Breast epithelium (tissue), 4 donors: ENCODE results near the gene CCDC57. TPM values are rescaled to one million over a fixed set of nuclear protein-coding genes. Genes with fewer than 3 reads are reported as not detected.

ENCODE experiments used
- DNase-seq, 2 donors: peaks; one replicate each; pipeline ENCODE4 v3.0.0-alpha.2; 2019; ENCODE audit warnings: low spot score in 2 of 2
- H3K27ac ChIP-seq, 2 donors: fragments of 200-600 bp; sonication (generic) in 1 of 2; one replicate each; pipeline ENCODE4 v1.5.1; 2016 to 2019; ENCODE audit warnings: mild to moderate bottlenecking in 1 of 2
- H3K27me3 ChIP-seq, 2 donors: fragments of 200-600 bp; sonication (generic) in 1 of 2; one replicate each; pipeline versions ENCODE4 v1.5.1 to v1.6.0; 2017 to 2019; ENCODE audit warnings: control low read depth in 1 of 2, mild to moderate bottlenecking in 1 of 2
- H3K36me3 ChIP-seq: fragments of 200-600 bp; one replicate; pipeline ENCODE4 v1.5.1; 2019
- H3K4me1 ChIP-seq, 2 donors: fragments of 200-600 bp; sonication (generic); one replicate each; pipeline ENCODE4 v1.5.1; 2016 to 2019; ENCODE audit warnings: control low read depth in 1 of 2
- H3K4me3 ChIP-seq, 3 donors: fragments of 200-600 bp; sonication (generic); 1 replicate in 2 of 3; 2 replicates in 1 of 3; pipeline ENCODE4 v1.5.1; 2016 to 2019; ENCODE audit warnings: mild to moderate bottlenecking in 3 of 3, moderate library complexity in 2 of 3
- H3K9me3 ChIP-seq, 2 donors: fragments of 200-600 bp; sonication (generic) in 1 of 2; one replicate each; pipeline ENCODE4 v1.5.1; 2016 to 2019; ENCODE audit warnings: control low read depth in 1 of 2
- POLR2A ChIP-seq: fragments of 450-650 bp; IDR thresholded peaks from one replicate; pipeline ENCODE4 v1.6.1; 2016; ENCODE audit warnings: antibody characterized with exemption, mild to moderate bottlenecking, moderate library complexity
- POLR2AphosphoS5 ChIP-seq, 3 donors: sonication (generic); formaldehyde crosslinking; IDR thresholded peaks; one replicate each; pipeline ENCODE4 v1.6.1; 2017; ENCODE audit warnings: antibody characterized with exemption in 3 of 3
- intact Hi-C: fragments of 100-400 bp; cut with DNase I; formaldehyde crosslinking; loops from one replicate; pipeline ENCODE4 v1.15.1; 2023; ENCODE audit warnings: low total_unique reads
- total RNA-seq, 3 donors: library from RNA; depleted of rRNA; stranded (reverse); fragments of >200 nt; gene quantifications; one replicate each; pipeline ENCODE4 v1.1.0, GENCODE V29; 2016
- TF ChIP-seq, protein P1 (sequence below), 3 donors: fragments of 450-650 bp; IDR thresholded peaks; one replicate each; pipeline ENCODE4 v1.5.1; 2016 to 2017; ENCODE audit warnings: antibody characterized with exemption in 3 of 3, mild to moderate bottlenecking in 3 of 3, moderate library complexity in 3 of 3

CCDC57 gene
- total RNA-seq, 3 donors from 2014 or later, result 13.4 to 56.9 (median 52.8) TPM

- intact Hi-C loops, result no loop called here
- no peak for TF ChIP-seq POLR2AphosphoS5 (IDR thresholded peaks at IDR 0.05)
- no peak for TF ChIP-seq POLR2A
- TF ChIP-seq, protein P1, sequence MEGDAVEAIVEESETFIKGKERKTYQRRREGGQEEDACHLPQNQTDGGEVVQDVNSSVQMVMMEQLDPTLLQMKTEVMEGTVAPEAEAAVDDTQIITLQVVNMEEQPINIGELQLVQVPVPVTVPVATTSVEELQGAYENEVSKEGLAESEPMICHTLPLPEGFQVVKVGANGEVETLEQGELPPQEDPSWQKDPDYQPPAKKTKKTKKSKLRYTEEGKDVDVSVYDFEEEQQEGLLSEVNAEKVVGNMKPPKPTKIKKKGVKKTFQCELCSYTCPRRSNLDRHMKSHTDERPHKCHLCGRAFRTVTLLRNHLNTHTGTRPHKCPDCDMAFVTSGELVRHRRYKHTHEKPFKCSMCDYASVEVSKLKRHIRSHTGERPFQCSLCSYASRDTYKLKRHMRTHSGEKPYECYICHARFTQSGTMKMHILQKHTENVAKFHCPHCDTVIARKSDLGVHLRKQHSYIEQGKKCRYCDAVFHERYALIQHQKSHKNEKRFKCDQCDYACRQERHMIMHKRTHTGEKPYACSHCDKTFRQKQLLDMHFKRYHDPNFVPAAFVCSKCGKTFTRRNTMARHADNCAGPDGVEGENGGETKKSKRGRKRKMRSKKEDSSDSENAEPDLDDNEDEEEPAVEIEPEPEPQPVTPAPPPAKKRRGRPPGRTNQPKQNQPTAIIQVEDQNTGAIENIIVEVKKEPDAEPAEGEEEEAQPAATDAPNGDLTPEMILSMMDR (IDR thresholded peaks at IDR 0.05), result no peak
Observed at GRCh38 chr17:82064433-82065192, 148.0 kb downstream of the CCDC57 start.

DNA sequence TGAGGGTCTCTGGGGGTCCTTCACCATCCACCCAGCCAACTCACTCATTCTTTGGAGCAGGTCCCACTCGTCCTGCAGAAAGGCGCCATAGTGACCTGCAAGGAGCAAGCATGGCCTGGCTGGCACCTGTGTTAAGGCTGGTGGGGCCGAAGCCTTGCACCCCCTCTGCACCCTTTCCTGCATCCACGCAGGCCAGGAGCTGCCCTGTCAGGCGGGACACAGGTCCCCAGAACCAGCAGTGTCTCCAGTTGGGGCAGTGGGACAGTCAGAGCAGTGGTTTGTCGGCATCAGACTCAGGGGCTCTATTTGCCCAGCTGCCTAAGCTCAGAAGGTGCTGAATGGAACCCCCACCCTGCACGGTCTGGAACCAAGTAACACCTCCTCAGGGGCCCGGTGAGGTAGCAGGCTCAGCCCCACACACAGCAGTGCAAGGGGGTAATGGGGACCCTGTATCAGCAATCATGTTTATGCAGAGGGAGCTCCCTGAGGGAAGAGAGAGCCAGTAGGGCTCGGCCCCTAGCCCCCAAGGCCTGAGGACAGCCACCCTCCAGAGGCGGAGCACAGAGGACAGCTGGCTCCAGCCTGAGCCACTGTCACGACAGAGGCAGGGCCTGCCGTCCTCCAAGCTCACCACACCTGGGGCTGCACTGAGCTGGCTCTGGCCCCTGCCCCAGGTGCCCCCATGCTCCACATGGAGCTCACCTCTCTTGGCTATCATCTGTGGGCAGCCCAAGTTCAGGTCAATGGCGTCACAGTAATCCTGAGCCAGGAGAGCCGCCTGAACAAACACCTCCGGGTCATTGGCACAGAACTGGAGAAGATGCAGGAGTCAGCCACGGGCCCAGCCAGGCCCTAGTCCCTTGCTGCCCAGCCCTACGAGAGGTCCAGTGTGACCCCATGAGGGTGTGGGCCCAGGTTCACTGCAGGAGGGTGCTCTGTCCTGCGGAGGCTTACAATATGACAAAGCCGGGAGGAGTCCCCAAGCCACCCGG is 148.9 kb downstream of the CCDC57 start:
- H3K36me3 ChIP-seq, result peaks cover 5% of the 10 kb centered on the region
- intact Hi-C loops, result no loop called here
- TF ChIP-seq, protein P1 (IDR thresholded peaks at IDR 0.05), result no peak
- no peak for TF ChIP-seq POLR2A
- TF ChIP-seq POLR2AphosphoS5 (IDR thresholded peaks at IDR 0.05), result no peak
- H3K27me3 ChIP-seq, result no peaks in the 10 kb centered on the region
- H3K9me3 ChIP-seq, result no peaks in the 10 kb centered on the region
- no peak for DNase-seq
- H3K4me3 ChIP-seq, result peak overlapping the region in 1 of 3 donors; percentile 96
- peak overlapping the region in 1 of 2 donors; percentile 97 for H3K27ac ChIP-seq
- peaks cover 0 to 11% of the 10 kb centered on the region in 2 donors for H3K4me1 ChIP-seq

More at GRCh38 chr17:82064433-82065192, 148.0 kb downstream of the CCDC57 start:
- Histone ChIP-seq H3K4me3 (peak overlapping the region; percentile 87 to 96 (median 90)), H3K27ac (peak overlapping the region; percentile 73 to 97), H3K36me3 (peaks cover 5% of the 10 kb centered on the region), H3K27me3 (no peaks in the 10 kb centered on the region), H3K4me1 (peaks cover 0 to 11% of the 10 kb centered on the region in 2 donors), H3K9me3 (no peaks in the 10 kb centered on the region)
- no peak for DNase-seq

DNA sequence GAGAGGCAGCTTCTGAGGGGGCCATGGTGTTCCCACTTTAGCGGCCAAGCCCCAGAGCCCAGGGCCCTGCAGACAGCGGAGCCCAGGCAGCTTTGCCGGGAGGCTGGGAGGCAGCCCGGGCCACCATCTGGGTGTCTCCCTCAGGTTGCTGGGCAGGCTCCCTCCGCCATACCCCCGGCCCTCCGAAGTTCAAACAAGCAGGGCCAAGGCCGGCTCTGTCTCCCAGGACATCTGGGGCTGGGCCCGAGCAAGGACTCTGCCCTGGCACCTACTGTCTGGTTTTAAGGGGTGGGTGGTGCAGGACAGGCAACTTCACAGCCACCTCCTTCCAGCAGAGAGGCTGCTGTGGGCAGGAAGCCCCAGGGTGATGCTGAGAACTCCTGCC is 149.7 kb downstream of the CCDC57 start:
- peaks cover 0 to 11% of the 10 kb centered on the region in 2 donors for H3K4me1 ChIP-seq
- no peak for DNase-seq
- H3K27ac ChIP-seq, result no peak overlapping the region
- intact Hi-C loops, result no loop called here
- TF ChIP-seq, protein P1 (IDR thresholded peaks at IDR 0.05), result no peak
- no peak for TF ChIP-seq POLR2AphosphoS5 (IDR thresholded peaks at IDR 0.05)
- TF ChIP-seq POLR2A, result no peak
- H3K4me3 ChIP-seq, result no peak overlapping the region
- no peaks in the 10 kb centered on the region for H3K9me3 ChIP-seq
- no peaks in the 10 kb centered on the region for H3K27me3 ChIP-seq
- H3K36me3 ChIP-seq, result peaks cover 5% of the 10 kb centered on the region

DNA sequence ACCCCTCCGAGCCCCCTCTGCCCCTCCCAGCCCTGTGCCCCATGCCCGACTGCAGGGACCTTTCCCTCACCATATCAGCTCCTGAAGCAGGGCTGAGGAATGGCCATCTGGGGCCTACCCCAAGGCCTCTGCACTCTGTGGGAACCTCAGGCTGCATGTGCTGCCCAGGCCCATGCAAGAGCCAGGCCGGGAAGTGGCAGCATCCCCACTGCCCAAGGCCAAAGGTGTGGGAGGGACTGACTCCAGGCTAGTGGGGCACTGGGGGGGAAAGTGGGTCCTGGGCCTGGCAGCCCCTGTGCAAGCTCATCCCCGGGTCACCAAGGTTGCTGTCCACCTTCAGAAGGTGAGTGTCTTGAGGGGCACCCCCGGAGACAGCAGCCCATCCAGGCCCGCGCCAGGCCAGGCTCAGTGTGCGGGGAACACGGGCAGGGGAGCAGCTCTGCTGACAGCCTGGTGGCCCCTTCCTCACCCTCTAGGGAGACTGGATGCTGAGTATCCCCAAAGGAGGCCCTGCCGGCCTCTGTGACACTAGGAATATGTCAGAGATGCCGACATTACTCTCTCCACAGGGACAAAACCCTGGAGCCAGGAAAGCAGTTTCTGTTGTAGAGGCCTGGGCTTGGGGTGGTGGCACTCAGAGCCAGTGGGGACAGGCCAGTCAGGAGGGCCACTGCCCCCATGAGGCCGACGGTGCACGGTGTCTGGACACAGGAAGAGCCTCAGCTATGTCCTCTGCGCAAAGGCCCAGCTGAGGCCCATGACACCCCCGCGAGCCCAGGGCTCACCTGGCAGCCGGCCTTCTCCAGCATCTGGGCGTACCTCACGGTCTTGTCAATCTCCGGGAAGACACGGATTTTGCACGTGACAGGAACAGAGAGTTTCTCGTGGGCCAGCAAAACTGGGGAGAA is 150.3 kb downstream of the CCDC57 start:
- Histone ChIP-seq H3K36me3 (peaks cover 5% of the 10 kb centered on the region), H3K4me3 (no peak overlapping the region), H3K9me3 (no peaks in the 10 kb centered on the region), H3K27me3 (no peaks in the 10 kb centered on the region), H3K27ac (no peak overlapping the region), H3K4me1 (peaks cover 0 to 11% of the 10 kb centered on the region in 2 donors)
- intact Hi-C loops, result no loop called here
- TF ChIP-seq, protein P1 (IDR thresholded peaks at IDR 0.05), result no peak
- no peak for TF ChIP-seq POLR2A
- no peak for TF ChIP-seq POLR2AphosphoS5 (IDR thresholded peaks at IDR 0.05)
- DNase-seq, result no peak
